Subcutaneous preadipocyte (primary cell): ENCODE results near the gene F3. TPM values are rescaled to one million over a fixed set of nuclear protein-coding genes. Genes with fewer than 3 reads are reported as not detected.

Experiments used
- total RNA-seq: library from RNA; depleted of rRNA; stranded (reverse); fragments of >200 nt; gene quantifications from 2 replicates; pipeline ENCODE4 v1.2.3, GENCODE V29; 2012

The F3 gene
- total RNA-seq: 29.0 and 42.8 TPM in 2 replicates

GRCh38 chr1:94541246-94542087 lies at the start of gene F3:
F3 (minus strand) TSS chr1:94541759; CDS start chr1:94541636, 123 bp downstream.

Other genes with a start within 250 kb of the F3 start
- 26.1 and 30.1 TPM in 2 replicates for gene ABCD3, start 123.4 kb downstream of the F3 start, total RNA-seq